ENCODE data around the gene C2CD3. TPM values are rescaled to one million over a fixed set of nuclear protein-coding genes. Genes with fewer than 3 reads are reported as not detected.

The C2CD3 gene
- total RNA-seq, 1 donor from 2014 or later, result 53.7 TPM

DNA sequence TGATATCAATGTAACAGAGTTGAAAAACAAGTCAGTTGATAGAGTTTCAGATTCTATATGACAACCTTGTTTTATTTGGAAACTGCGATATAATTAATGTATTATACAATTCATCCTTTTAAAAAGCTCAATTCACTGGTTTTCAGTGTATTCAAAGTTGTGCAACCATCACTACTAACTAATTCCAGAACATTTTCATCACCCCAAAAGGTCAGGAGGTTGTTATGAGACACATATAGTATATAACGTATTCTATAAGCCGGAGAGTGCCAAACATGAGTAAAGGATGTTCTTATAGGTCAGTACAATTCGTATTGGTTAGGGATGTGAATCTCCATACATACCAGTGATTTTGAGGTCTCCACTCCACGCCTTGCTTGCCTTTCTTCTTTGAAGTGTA, 121.8 kb downstream of the C2CD3 start:
- H3K4me2 ChIP-seq (ENCODE audit: low read length), result no peak overlapping the region
- no peak overlapping the region for H3K27ac Mint-ChIP-seq (ENCODE audit: unreplicated experiment)
- peaks cover 28% of the 10 kb centered on the region for H3K36me3 Mint-ChIP-seq (ENCODE audit: low read depth, unreplicated experiment)
- H3K79me2 ChIP-seq (ENCODE audit: insufficient read depth, low read length), result no peaks in the 10 kb centered on the region
- H3K4me3 ChIP-seq (ENCODE audit: insufficient read depth, low read depth, low read length), result no peak overlapping the region
- DNase-seq (ENCODE audit: low read depth) (no peak), FAIRE-seq (no peak)
- no peaks in the 10 kb centered on the region for H3K9me3 ChIP-seq (ENCODE audit: insufficient read depth, low read depth, low read length)
- no peaks in the 10 kb centered on the region for H3K4me1 ChIP-seq (ENCODE audit: insufficient read depth, low read length)
- no peak overlapping the region for H2AFZ ChIP-seq (ENCODE audit: low read depth, low read length)
- no peak for TF ChIP-seq EZH2 (IDR thresholded peaks at IDR 0.05; ENCODE audit: insufficient read depth, low read length)
- TF ChIP-seq, protein P1, sequence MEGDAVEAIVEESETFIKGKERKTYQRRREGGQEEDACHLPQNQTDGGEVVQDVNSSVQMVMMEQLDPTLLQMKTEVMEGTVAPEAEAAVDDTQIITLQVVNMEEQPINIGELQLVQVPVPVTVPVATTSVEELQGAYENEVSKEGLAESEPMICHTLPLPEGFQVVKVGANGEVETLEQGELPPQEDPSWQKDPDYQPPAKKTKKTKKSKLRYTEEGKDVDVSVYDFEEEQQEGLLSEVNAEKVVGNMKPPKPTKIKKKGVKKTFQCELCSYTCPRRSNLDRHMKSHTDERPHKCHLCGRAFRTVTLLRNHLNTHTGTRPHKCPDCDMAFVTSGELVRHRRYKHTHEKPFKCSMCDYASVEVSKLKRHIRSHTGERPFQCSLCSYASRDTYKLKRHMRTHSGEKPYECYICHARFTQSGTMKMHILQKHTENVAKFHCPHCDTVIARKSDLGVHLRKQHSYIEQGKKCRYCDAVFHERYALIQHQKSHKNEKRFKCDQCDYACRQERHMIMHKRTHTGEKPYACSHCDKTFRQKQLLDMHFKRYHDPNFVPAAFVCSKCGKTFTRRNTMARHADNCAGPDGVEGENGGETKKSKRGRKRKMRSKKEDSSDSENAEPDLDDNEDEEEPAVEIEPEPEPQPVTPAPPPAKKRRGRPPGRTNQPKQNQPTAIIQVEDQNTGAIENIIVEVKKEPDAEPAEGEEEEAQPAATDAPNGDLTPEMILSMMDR (IDR thresholded peaks at IDR 0.05; ENCODE audit: insufficient read depth, low read depth, low read length), result no peak
- H3K4me3 Mint-ChIP-seq (ENCODE audit: unreplicated experiment), result no peak overlapping the region
- no peaks in the 10 kb centered on the region for H3K4me1 Mint-ChIP-seq (ENCODE audit: low read depth, unreplicated experiment)
- no peaks in the 10 kb centered on the region for H3K27me3 Mint-ChIP-seq (ENCODE audit: low read depth, unreplicated experiment)
- no peak overlapping the region for H3K27ac ChIP-seq (ENCODE audit: low read depth, low read length)
- H3K9me3 Mint-ChIP-seq (ENCODE audit: unreplicated experiment), result no peaks in the 10 kb centered on the region
- no peaks in the 10 kb centered on the region for H3K27me3 ChIP-seq (ENCODE audit: insufficient read depth, low read length)
- H4K20me1 ChIP-seq (ENCODE audit: insufficient read depth, low read length), result no peaks in the 10 kb centered on the region
- no peak overlapping the region for H3K9ac ChIP-seq (ENCODE audit: low read length)
- peaks cover 3% of the 10 kb centered on the region for H3K36me3 ChIP-seq (ENCODE audit: insufficient read depth, low read length)

DNA sequence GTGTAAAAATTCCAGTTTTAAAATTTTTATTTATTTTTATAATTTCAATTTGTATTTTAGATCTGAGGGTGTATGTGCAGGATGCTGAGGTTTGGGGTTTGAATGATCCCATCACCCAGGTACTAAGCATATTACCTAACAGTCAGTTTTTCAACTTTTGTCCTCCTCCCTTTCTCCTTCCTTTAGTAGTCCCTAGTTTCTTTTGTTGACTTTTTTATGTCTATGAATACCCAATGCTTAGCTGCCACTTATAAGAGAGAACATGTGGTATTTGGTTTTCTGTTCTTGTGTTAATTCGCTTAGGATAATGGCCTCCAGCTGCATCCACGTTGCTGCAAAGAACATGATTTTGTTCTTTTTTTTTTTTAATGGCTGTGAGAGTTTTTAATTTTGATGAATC, 126.3 kb downstream of the C2CD3 start:
- Mint-ChIP-seq H3K36me3 (ENCODE audit: low read depth, unreplicated experiment) (peaks cover 37% of the 10 kb centered on the region), H3K4me1 (ENCODE audit: low read depth, unreplicated experiment) (no peaks in the 10 kb centered on the region), H3K27me3 (ENCODE audit: low read depth, unreplicated experiment) (no peaks in the 10 kb centered on the region), H3K27ac (ENCODE audit: unreplicated experiment) (no peak overlapping the region), H3K4me3 (ENCODE audit: unreplicated experiment) (no peak overlapping the region), H3K9me3 (ENCODE audit: unreplicated experiment) (no peaks in the 10 kb centered on the region)
- Histone ChIP-seq H3K4me3 (ENCODE audit: insufficient read depth, low read depth, low read length) (no peak overlapping the region), H3K27me3 (ENCODE audit: insufficient read depth, low read length) (no peaks in the 10 kb centered on the region), H3K36me3 (ENCODE audit: insufficient read depth, low read length) (peaks cover 12% of the 10 kb centered on the region), H3K9ac (ENCODE audit: low read length) (no peak overlapping the region), H3K79me2 (ENCODE audit: insufficient read depth, low read length) (no peaks in the 10 kb centered on the region), H3K4me1 (ENCODE audit: insufficient read depth, low read length) (no peaks in the 10 kb centered on the region), H3K9me3 (ENCODE audit: insufficient read depth, low read depth, low read length) (no peaks in the 10 kb centered on the region), H2AFZ (ENCODE audit: low read depth, low read length) (no peak overlapping the region), H3K4me2 (ENCODE audit: low read length) (no peak overlapping the region), H3K27ac (ENCODE audit: low read depth, low read length) (no peak overlapping the region), H4K20me1 (ENCODE audit: insufficient read depth, low read length) (no peaks in the 10 kb centered on the region)
- no peak for FAIRE-seq
- no peak for TF ChIP-seq EZH2 (IDR thresholded peaks at IDR 0.05; ENCODE audit: insufficient read depth, low read length)
- TF ChIP-seq, protein P1 (IDR thresholded peaks at IDR 0.05; ENCODE audit: insufficient read depth, low read depth, low read length), result no peak
- DNase-seq (ENCODE audit: low read depth), result no peak

- H3K27me3 ChIP-seq (ENCODE audit: insufficient read depth, low read length), result no peaks in the 10 kb centered on the region
- H3K79me2 ChIP-seq (ENCODE audit: insufficient read depth, low read length), result no peaks in the 10 kb centered on the region
- peaks cover 21% of the 10 kb centered on the region for H3K36me3 ChIP-seq (ENCODE audit: insufficient read depth, low read length)
- H3K4me2 ChIP-seq (ENCODE audit: low read length), result no peak overlapping the region
- no peak for DNase-seq (ENCODE audit: low read depth)
- H4K20me1 ChIP-seq (ENCODE audit: insufficient read depth, low read length), result no peaks in the 10 kb centered on the region
- no peaks in the 10 kb centered on the region for H3K4me1 ChIP-seq (ENCODE audit: insufficient read depth, low read length)
- TF ChIP-seq EZH2 (IDR thresholded peaks at IDR 0.05; ENCODE audit: insufficient read depth, low read length), result no peak
- TF ChIP-seq, protein P1 (IDR thresholded peaks at IDR 0.05; ENCODE audit: insufficient read depth, low read depth, low read length), result no peak
- H3K36me3 Mint-ChIP-seq (ENCODE audit: low read depth, unreplicated experiment), result peaks cover 36% of the 10 kb centered on the region
- FAIRE-seq, result no peak
- no peaks in the 10 kb centered on the region for H3K27me3 Mint-ChIP-seq (ENCODE audit: low read depth, unreplicated experiment)
- no peaks in the 10 kb centered on the region for H3K4me1 Mint-ChIP-seq (ENCODE audit: low read depth, unreplicated experiment)
- H3K9ac ChIP-seq (ENCODE audit: low read length), result no peak overlapping the region
- H3K9me3 Mint-ChIP-seq (ENCODE audit: unreplicated experiment), result no peaks in the 10 kb centered on the region
- no peak overlapping the region for H3K27ac Mint-ChIP-seq (ENCODE audit: unreplicated experiment)
- no peak overlapping the region for H3K4me3 ChIP-seq (ENCODE audit: insufficient read depth, low read depth, low read length)
- no peak overlapping the region for H2AFZ ChIP-seq (ENCODE audit: low read depth, low read length)
- no peaks in the 10 kb centered on the region for H3K9me3 ChIP-seq (ENCODE audit: insufficient read depth, low read depth, low read length)
- H3K27ac ChIP-seq (ENCODE audit: low read depth, low read length), result no peak overlapping the region
- no peak overlapping the region for H3K4me3 Mint-ChIP-seq (ENCODE audit: unreplicated experiment)
These were observed 127.4 kb downstream of the C2CD3 start for GRCh38 chr11:74043450-74043849.

Measured in astrocyte (in vitro differentiated cells and primary cell).